HEK293T (cell line): ENCODE data around the gene DLL1.

Experiments used
- CTCF ChIA-PET: fragments of 350-600 bp; formaldehyde crosslinking; extraction: SDS; loops from one replicate; lab custom pipeline; 2021; ENCODE audit warnings: antibody characterized with exemption, inconsistent platforms; lab: Yijun Ruan, JAX
- POLR2A ChIA-PET: fragments of 350-600 bp; formaldehyde crosslinking; extraction: SDS; loops from one replicate; lab custom pipeline; 2020; ENCODE audit warnings: antibody characterized with exemption, inconsistent platforms; lab: Yijun Ruan, JAX
- DNase-seq: peaks from one replicate; pipeline ENCODE4 v3.0.0; 2012; ENCODE audit warnings: mixed read lengths; ENCODE audit errors: extremely low spot score
- ARNT ChIP-seq: fragments of 450-650 bp; IDR thresholded peaks from 2 replicates; pipeline ENCODE4 v1.6.1; 2017; ENCODE audit warnings: mild to moderate bottlenecking
- BHLHE40 ChIP-seq: fragments of 450-650 bp; IDR thresholded peaks from 2 replicates; pipeline ENCODE4 v1.6.1; 2016; ENCODE audit warnings: mild to moderate bottlenecking, moderate library complexity, borderline replicate concordance
- CTBP1 ChIP-seq: fragments of 450-650 bp; IDR thresholded peaks from 2 replicates; pipeline ENCODE4 v1.6.1; 2016; ENCODE audit warnings: borderline replicate concordance
- ELF4 ChIP-seq: fragments of 450-650 bp; IDR thresholded peaks from 2 replicates; pipeline ENCODE4 v1.6.1; 2017; ENCODE audit warnings: antibody characterized with exemption
- FOXA1 ChIP-seq: fragments of 450-650 bp; IDR thresholded peaks from 2 replicates; pipeline ENCODE4 v1.6.1; 2016; ENCODE audit warnings: mild to moderate bottlenecking
- FOXK2 ChIP-seq: fragments of 450-650 bp; IDR thresholded peaks from 2 replicates; pipeline ENCODE4 v1.6.1; 2016; ENCODE audit warnings: mild to moderate bottlenecking
- FOXM1 ChIP-seq: fragments of 450-650 bp; IDR thresholded peaks from 2 replicates; pipeline ENCODE4 v1.6.1; 2017; ENCODE audit warnings: mild to moderate bottlenecking, borderline replicate concordance
- HDGF ChIP-seq: fragments of 450-650 bp; IDR thresholded peaks from 2 replicates; pipeline ENCODE4 v1.6.1; 2017; ENCODE audit warnings: antibody characterized with exemption, borderline replicate concordance
- L3MBTL2 ChIP-seq: fragments of 450-650 bp; conservative IDR thresholded peaks from 2 replicates; pipeline ENCODE4 v1.6.1; 2016; ENCODE audit warnings: mild to moderate bottlenecking
- LEF1 ChIP-seq: fragments of 450-650 bp; IDR thresholded peaks from 2 replicates; pipeline ENCODE4 v1.6.1; 2017; ENCODE audit warnings: mild to moderate bottlenecking, borderline replicate concordance
- NFRKB ChIP-seq: fragments of 450-650 bp; IDR thresholded peaks from 2 replicates; pipeline ENCODE4 v1.6.1; 2016; ENCODE audit warnings: mild to moderate bottlenecking, moderate library complexity
- PKNOX1 ChIP-seq: fragments of 450-650 bp; IDR thresholded peaks from 2 replicates; pipeline ENCODE4 v1.6.1; 2016
- SP1 ChIP-seq: fragments of 450-650 bp; IDR thresholded peaks from 2 replicates; pipeline ENCODE4 v1.6.1; 2017
- SUZ12 ChIP-seq: fragments of 450-650 bp; IDR thresholded peaks from 2 replicates; pipeline ENCODE4 v1.6.1; 2016; ENCODE audit warnings: mild to moderate bottlenecking
- TARDBP ChIP-seq: fragments of 450-650 bp; IDR thresholded peaks from 2 replicates; pipeline ENCODE4 v1.6.1; 2016
- ZNF384 ChIP-seq: fragments of 450-650 bp; IDR thresholded peaks from 2 replicates; pipeline ENCODE4 v1.6.1; 2016

The DLL1 gene

GRCh38 chr6:170273191-170273590, 17.7 kb downstream of the DLL1 start:
- POLR2A ChIA-PET = no interaction called here
- no peak for TF ChIP-seq HDGF
- no peak for TF ChIP-seq TARDBP
- no peak for TF ChIP-seq LEF1
- TF ChIP-seq ZNF384 = no peak
- no peak for TF ChIP-seq NFRKB
- TF ChIP-seq ARNT = no peak
- no peak for TF ChIP-seq SUZ12
- TF ChIP-seq FOXA1 = no peak
- CTCF ChIA-PET = no interaction called here
- no peak for DNase-seq

- ChIA-PET CTCF (no interaction called here), POLR2A (no interaction called here)
- TF ChIP-seq HDGF (no peak), PKNOX1 (no peak), LEF1 (no peak)
- no peak for DNase-seq
Measured at GRCh38 chr6:170272341-170273065, 18.4 kb downstream of the DLL1 start.

- TF ChIP-seq L3MBTL2 (no peak), FOXA1 (no peak), BHLHE40 (no peak), ARNT (no peak), HDGF (no peak), TARDBP (no peak), ELF4 (no peak), SP1 (no peak), FOXM1 (no peak)
- ChIA-PET POLR2A (no interaction called here), CTCF (no interaction called here)
- no peak for DNase-seq
Measured at GRCh38 chr6:170271771-170272314, 19.0 kb downstream of the DLL1 start.

GRCh38 chr6:170270984-170271593, 19.8 kb downstream of the DLL1 start:
- POLR2A ChIA-PET = no interaction called here
- no peak for DNase-seq
- no peak for TF ChIP-seq TARDBP
- no peak for TF ChIP-seq CTBP1
- no peak for TF ChIP-seq PKNOX1
- no peak for TF ChIP-seq FOXK2
- no peak for TF ChIP-seq NFRKB
- no peak for TF ChIP-seq FOXA1
- CTCF ChIA-PET = no interaction called here

- CTCF ChIA-PET = no interaction called here
- POLR2A ChIA-PET = no interaction called here
- DNase-seq = no peak
Measured at GRCh38 chr6:170269846-170270541, 20.9 kb downstream of the DLL1 start.

More at GRCh38 chr6:170269846-170270541, 20.9 kb downstream of the DLL1 start:
- TF ChIP-seq HDGF (no peak), LEF1 (no peak), ZNF384 (no peak), FOXA1 (no peak), BHLHE40 (no peak), L3MBTL2 (no peak), TARDBP (no peak), PKNOX1 (no peak), SP1 (no peak), FOXM1 (no peak), FOXK2 (no peak), ELF4 (no peak)
